Activated CD4-positive, alpha-beta T cell treated with anti-CD3 and anti-CD28 coated beads for 36 hours (primary cell): ENCODE results near the gene FHIT. TPM values are rescaled to one million over a fixed set of nuclear protein-coding genes. Genes with fewer than 3 reads are reported as not detected.

Experiments used
- ATAC-seq: fragments of 200-7000 bp; cut with Tn5 transposase; one replicate; pipeline ENCODE4 v1.10.0; 2021; ENCODE audit warnings: mild to moderate bottlenecking, moderate library complexity
- CTCF ChIA-PET: fragments of 350-600 bp; sonication (Branson Sonifier 250); formaldehyde crosslinking; loops from one replicate; lab custom pipeline; 2021; ENCODE audit warnings: antibody characterized with exemption; lab: Charles Lee
- POLR2A ChIA-PET: fragments of 350-600 bp; sonication (Branson Sonifier 250); formaldehyde crosslinking; loops from one replicate; lab custom pipeline; 2021; ENCODE audit warnings: antibody characterized with exemption, inconsistent platforms; lab: Charles Lee
- DNase-seq: peaks from one replicate; pipeline ENCODE4 v3.0.0-alpha.2; 2020
- H3K27ac Mint-ChIP-seq: one replicate; pipeline ENCODE4 v1.8.0; 2021; ENCODE audit warnings: mixed read lengths
- H3K27me3 Mint-ChIP-seq: one replicate; pipeline ENCODE4 v1.8.0; 2021; ENCODE audit warnings: mixed read lengths
- H3K36me3 Mint-ChIP-seq: one replicate; pipeline ENCODE4 v1.8.0; 2021; ENCODE audit warnings: low read depth, mixed read lengths
- H3K4me1 Mint-ChIP-seq: one replicate; pipeline ENCODE4 v1.8.0; 2021; ENCODE audit warnings: mixed read lengths
- H3K4me3 Mint-ChIP-seq: one replicate; pipeline ENCODE4 v1.8.0; 2021; ENCODE audit warnings: mild to moderate bottlenecking, moderate library complexity, mixed read lengths
- H3K9me3 Mint-ChIP-seq: one replicate; pipeline ENCODE4 v1.8.0; 2021; ENCODE audit warnings: low read depth, mixed read lengths
- intact Hi-C, 2 experiments: fragments of 100-400 bp; cut with DNase I in 1 of 2; cut with micrococcal nuclease in 1 of 2; formaldehyde crosslinking; loops; one replicate each; pipeline versions ENCODE4 v1.14.2 to v1.15.1; 2022 to 2024; cut with DNase I, micrococcal nuclease
- total RNA-seq, 2 experiments: library from RNA; stranded (reverse); gene quantifications; one replicate each; pipeline ENCODE4 v1.2.3, GENCODE V29; 2021

FHIT gene
- total RNA-seq, 2 experiments from 2014 or later = 10.2 to 13.1 TPM

DNA sequence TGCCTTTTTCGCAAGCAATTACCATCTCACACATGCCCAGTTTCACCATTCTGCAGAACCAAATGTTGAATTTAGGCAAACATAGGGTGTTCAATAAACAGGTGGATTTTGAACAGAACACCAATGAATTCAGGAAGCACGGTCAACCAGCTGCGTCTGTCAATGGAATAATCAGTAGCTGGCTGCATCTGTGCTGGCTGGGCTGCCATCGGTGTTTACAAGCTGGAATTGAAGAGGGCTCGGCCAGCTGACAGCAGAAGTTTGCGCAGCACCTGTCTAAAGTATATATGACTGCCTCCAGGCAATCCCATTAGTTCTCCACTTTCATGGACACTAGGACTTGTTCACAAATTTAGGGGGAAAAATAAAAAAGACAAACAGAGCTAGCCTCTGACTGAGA is 1205.0 kb downstream of the FHIT start:
- peaks cover 45% of the 10 kb centered on the region for H3K36me3 Mint-ChIP-seq
- no peaks in the 10 kb centered on the region for H3K27me3 Mint-ChIP-seq
- POLR2A ChIA-PET = interaction anchor here (0.6 kb wide), 2 partner anchors 33 to 379 kb away, joined by 3 read pairs; no protein-coding TSS in a partner anchor
- peaks cover 68% of the 10 kb centered on the region for H3K4me1 Mint-ChIP-seq
- H3K4me3 Mint-ChIP-seq = no peak overlapping the region
- ATAC-seq (no peak), DNase-seq (no peak)
- H3K9me3 Mint-ChIP-seq = peaks cover 18% of the 10 kb centered on the region
- CTCF ChIA-PET = interaction anchor here (1.0 to 1.3 kb wide), 3 partner anchors 10 to 36 kb away, joined by 3 to 5 read pairs (median 4); no protein-coding TSS in a partner anchor
- H3K27ac Mint-ChIP-seq = peak overlapping the region; percentile 55
- intact Hi-C loops = no loop called here

- Mint-ChIP-seq H3K4me3 (no peak overlapping the region), H3K9me3 (peaks cover 18% of the 10 kb centered on the region), H3K36me3 (peaks cover 43% of the 10 kb centered on the region), H3K4me1 (peaks cover 66% of the 10 kb centered on the region), H3K27ac (peak overlapping the region; percentile 64), H3K27me3 (no peaks in the 10 kb centered on the region)
- no peak for DNase-seq
- no peak for ATAC-seq
- POLR2A ChIA-PET = no interaction called here
- intact Hi-C loops = no loop called here
- CTCF ChIA-PET = interaction anchor here (1.2 to 1.3 kb wide), 2 partner anchors 10 to 11 kb away, joined by 3 to 5 read pairs; no protein-coding TSS in a partner anchor
Measured at GRCh38 chr3:60045686-60046085, 1205.6 kb downstream of the FHIT start.

DNA sequence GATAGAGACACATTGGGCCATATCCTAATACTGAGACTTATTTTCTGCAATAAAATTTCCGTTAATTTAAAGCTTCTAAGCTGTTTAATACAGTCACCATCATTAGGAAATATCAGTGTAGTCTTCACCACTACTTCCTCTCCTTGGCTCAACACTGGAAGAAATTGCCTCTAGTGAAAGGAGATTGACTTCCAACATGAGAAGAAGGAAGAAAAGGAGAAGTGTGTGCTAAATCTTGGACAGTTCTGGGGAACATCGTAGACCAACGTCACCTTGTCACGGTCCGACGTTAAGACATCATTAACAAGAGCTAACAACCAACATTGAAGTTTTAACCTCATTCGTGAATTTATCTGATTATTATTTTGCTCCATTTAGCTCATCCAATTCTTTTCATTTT is 1214.4 kb downstream of the FHIT start:
- DNase-seq (no peak), ATAC-seq (no peak)
- H3K27ac Mint-ChIP-seq = no peak overlapping the region
- intact Hi-C loops = no loop called here
- H3K36me3 Mint-ChIP-seq = peaks cover 19% of the 10 kb centered on the region
- CTCF ChIA-PET = interaction anchor here (0.9 to 1.8 kb wide), 4 partner anchors 9 to 57 kb away, joined by 3 to 6 read pairs (median 4); no protein-coding TSS in a partner anchor
- no peaks in the 10 kb centered on the region for H3K27me3 Mint-ChIP-seq
- POLR2A ChIA-PET = no interaction called here
- no peak overlapping the region for H3K4me3 Mint-ChIP-seq
- peaks cover 36% of the 10 kb centered on the region for H3K4me1 Mint-ChIP-seq
- H3K9me3 Mint-ChIP-seq = peaks cover 2% of the 10 kb centered on the region

DNA sequence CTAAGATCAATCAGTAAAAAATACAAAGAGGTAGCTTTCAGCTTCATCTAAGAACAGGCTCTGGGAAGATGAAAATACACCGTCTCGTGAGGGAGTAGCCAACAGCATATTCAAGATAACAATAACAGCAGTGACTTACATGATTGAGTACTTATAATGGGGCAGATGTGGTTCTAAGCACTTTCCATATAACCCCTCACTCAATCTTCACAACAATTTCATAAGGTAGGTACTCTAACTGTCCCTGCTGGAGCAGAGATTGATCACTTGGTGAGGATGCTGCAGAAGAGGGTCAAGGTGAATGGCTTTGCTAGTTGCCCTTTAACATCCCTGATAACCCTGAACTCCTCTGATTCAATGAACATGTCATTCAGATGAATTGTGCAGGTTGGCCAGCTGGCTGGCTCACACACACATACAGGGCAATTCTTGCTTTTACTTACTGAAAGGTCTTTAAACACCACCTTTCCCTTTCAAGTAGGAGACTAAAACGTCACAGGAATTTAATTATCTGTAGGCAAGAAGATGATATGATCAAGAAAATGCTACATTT is 1217.3 kb downstream of the FHIT start:
- no peak overlapping the region for H3K27ac Mint-ChIP-seq
- DNase-seq (no peak), ATAC-seq (peak; percentile 33)
- POLR2A ChIA-PET = no interaction called here
- peaks cover 20% of the 10 kb centered on the region for H3K36me3 Mint-ChIP-seq
- CTCF ChIA-PET = interaction anchor here (0.6 to 1.6 kb wide), 2 partner anchors 10 to 362 kb away, joined by 3 to 4 read pairs; no protein-coding TSS in a partner anchor
- H3K27me3 Mint-ChIP-seq = no peaks in the 10 kb centered on the region
- peaks cover 3% of the 10 kb centered on the region for H3K9me3 Mint-ChIP-seq
- peaks cover 41% of the 10 kb centered on the region for H3K4me1 Mint-ChIP-seq
- no peak overlapping the region for H3K4me3 Mint-ChIP-seq
- intact Hi-C loops = no loop called here

- ChIA-PET CTCF (interaction anchor here (1.0 kb wide), 1 partner anchor 13 kb away, joined by 3 read pairs; no protein-coding TSS in a partner anchor), POLR2A (no interaction called here)
- Mint-ChIP-seq H3K27me3 (no peaks in the 10 kb centered on the region), H3K36me3 (peaks cover 15% of the 10 kb centered on the region), H3K27ac (no peak overlapping the region), H3K9me3 (peaks cover 1% of the 10 kb centered on the region), H3K4me3 (no peak overlapping the region), H3K4me1 (peaks cover 62% of the 10 kb centered on the region)
- intact Hi-C loops = no loop called here
- no peak for DNase-seq
- ATAC-seq = no peak
Measured at GRCh38 chr3:60030982-60031381, 1220.3 kb downstream of the FHIT start.

DNA sequence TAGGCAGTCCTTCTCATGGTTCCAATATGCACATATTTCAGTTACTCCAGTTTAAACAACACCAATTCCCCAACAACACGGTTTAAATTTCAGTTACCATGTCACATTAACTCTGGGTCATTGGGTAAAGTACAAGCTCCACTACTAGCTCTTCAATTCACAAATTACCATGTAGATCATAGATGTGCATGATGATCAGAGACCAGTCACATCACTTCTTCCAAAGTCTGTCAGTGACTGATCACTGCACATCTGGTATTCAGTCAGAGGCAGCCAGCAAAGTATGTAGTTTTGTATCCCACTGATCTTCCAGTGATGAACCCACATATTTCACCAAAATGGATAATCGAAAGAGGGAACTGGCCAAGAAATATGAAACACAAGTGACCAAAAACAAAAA is 1223.0 kb downstream of the FHIT start:
- DNase-seq (no peak), ATAC-seq (peak; percentile 67)
- ChIA-PET POLR2A (interaction anchor here (1.5 kb wide), 1 partner anchor 10 kb away, joined by 5 read pairs; no protein-coding TSS in a partner anchor), CTCF (interaction anchor here (0.8 to 1.0 kb wide), 3 partner anchors 8 to 96 kb away, joined by 3 to 6 read pairs (median 4); no protein-coding TSS in a partner anchor)
- Mint-ChIP-seq H3K4me1 (peaks cover 74% of the 10 kb centered on the region), H3K9me3 (peaks cover 1% of the 10 kb centered on the region), H3K4me3 (no peak overlapping the region), H3K27ac (peak overlapping the region; percentile 62), H3K36me3 (peaks cover 14% of the 10 kb centered on the region), H3K27me3 (no peaks in the 10 kb centered on the region)
- intact Hi-C loops = loop anchor here in 1 of 2 experiments (1.0 kb wide), 1 partner anchor 20 kb away; no protein-coding TSS in a partner anchor

DNA sequence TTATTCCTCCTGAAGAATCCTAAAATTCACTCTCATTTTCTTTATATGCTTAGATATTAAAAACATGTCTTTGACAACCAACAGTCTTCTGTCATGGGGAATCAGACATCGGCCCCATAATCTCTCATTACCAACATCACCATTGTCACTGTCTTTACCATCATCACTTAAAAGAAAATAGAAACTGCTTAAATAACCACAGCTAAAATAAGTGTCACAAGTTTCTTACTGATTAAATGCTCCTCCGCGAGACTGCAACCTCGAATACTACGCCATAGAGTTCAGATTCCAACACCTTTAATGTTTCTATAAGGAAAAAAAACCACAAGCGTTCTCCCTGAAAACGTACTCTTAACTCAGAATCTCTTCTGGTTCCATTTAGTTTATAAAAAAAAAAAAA is 1223.9 kb downstream of the FHIT start:
- peaks cover 1% of the 10 kb centered on the region for H3K9me3 Mint-ChIP-seq
- peaks cover 78% of the 10 kb centered on the region for H3K4me1 Mint-ChIP-seq

DNA sequence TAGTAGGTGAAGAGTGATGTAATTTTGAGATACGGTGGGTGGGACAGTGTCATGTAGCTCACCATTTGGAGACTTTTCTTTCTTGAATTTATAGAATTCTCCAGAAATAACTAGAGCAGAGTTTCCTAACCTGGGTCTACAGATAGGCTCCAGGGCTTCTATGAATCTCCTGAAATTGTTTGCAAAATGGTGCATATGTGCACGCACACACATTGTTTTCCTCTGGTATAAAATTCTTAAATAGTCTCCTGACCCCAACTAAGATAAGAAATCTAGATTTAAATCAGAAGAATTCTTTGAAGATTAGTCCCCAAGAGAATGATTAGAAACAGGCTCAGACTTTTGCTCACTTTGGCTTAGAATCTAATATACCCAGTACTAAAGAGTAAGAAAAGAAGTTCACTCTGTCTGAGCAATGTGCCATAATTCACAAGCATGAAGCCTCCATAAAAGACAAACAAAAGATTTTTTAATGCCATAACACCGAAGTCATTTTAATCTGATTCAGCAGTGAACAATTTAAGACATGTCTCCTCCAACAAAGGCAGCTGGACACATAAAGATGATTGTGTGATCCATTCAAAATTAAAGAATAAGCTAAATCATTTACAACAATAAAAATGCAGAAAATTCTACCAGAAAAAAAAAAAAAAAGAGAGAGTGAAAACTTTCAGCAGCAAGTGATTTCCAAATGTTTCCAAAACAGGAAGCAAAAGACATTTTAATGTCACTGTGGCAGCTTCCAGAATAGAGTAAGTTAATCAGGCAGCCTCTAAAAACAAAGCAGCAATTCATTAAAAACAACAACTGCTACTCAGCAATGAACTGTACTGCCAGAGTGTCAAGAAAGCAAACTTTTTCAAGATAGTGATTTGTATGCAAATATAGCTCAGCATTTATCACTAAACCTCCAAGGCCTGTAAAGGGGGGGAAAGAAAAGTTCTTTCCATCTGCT is 1225.9 kb downstream of the FHIT start:
- CTCF ChIA-PET = interaction anchor here (0.6 to 1.7 kb wide), 4 partner anchors 12 to 259 kb away, joined by 3 to 4 read pairs (median 4); no protein-coding TSS in a partner anchor
- H3K4me1 Mint-ChIP-seq = peaks cover 87% of the 10 kb centered on the region
- ATAC-seq (no peak), DNase-seq (no peak)
- H3K4me3 Mint-ChIP-seq = no peak overlapping the region
- no peaks in the 10 kb centered on the region for H3K27me3 Mint-ChIP-seq
- POLR2A ChIA-PET = no interaction called here
- intact Hi-C loops = loop anchor here in 1 of 2 experiments (2.0 kb wide), 1 partner anchor 23 kb away; no protein-coding TSS in a partner anchor
- peaks cover 15% of the 10 kb centered on the region for H3K36me3 Mint-ChIP-seq
- peak overlapping the region; percentile 70 for H3K27ac Mint-ChIP-seq
- no peaks in the 10 kb centered on the region for H3K9me3 Mint-ChIP-seq

More for the DNA sequence above, 1223.9 kb downstream of the FHIT start:
- Mint-ChIP-seq H3K4me3 (peak overlapping the region; percentile 57), H3K27ac (peak overlapping the region; percentile 85), H3K27me3 (no peaks in the 10 kb centered on the region), H3K36me3 (peaks cover 13% of the 10 kb centered on the region)
- no peak for DNase-seq
- POLR2A ChIA-PET = interaction anchor here (0.7 to 1.5 kb wide), 2 partner anchors 9 to 35 kb away, joined by 5 read pairs; no protein-coding TSS in a partner anchor
- peak; percentile 25 for ATAC-seq
- intact Hi-C loops = loop anchor here in 1 of 2 experiments (1.0 to 2.0 kb wide), 2 partner anchors 10 to 21 kb away; no protein-coding TSS in a partner anchor
- CTCF ChIA-PET = interaction anchor here (0.8 to 1.0 kb wide), 4 partner anchors 9 to 95 kb away, joined by 3 to 6 read pairs (median 4); no protein-coding TSS in a partner anchor

- no peak for DNase-seq
- POLR2A ChIA-PET = no interaction called here
- CTCF ChIA-PET = interaction anchor here (0.6 to 1.7 kb wide), 5 partner anchors 13 to 258 kb away, joined by 3 to 4 read pairs (median 4); no protein-coding TSS in a partner anchor
Measured at GRCh38 chr3:60024400-60024799, 1226.9 kb downstream of the FHIT start.

DNA sequence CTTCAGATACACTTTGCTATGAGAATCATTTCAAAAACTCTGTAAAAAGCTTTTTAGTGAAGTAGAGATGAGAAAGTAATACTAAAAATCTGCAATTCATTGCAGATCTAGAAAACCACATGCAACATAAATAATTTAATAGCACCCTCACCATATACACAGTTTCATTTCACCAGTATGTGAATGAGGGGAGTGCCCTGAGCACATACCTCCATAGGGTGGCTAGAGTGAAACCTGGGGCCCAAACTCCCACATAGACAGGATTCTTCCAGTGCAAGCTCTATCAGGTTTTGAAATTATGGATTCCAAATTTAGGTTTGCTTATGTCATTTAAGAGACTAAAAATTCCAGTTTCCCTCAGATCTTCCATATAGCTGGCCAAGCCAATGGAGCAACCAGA is 1228.1 kb downstream of the FHIT start:
- Mint-ChIP-seq H3K27me3 (no peaks in the 10 kb centered on the region), H3K4me3 (no peak overlapping the region), H3K27ac (peak overlapping the region; percentile 56), H3K36me3 (peaks cover 24% of the 10 kb centered on the region), H3K4me1 (peaks cover 79% of the 10 kb centered on the region), H3K9me3 (peaks cover 4% of the 10 kb centered on the region)
- ChIA-PET CTCF (interaction anchor here (1.2 to 1.4 kb wide), 3 partner anchors 33 to 83 kb away, joined by 3 to 4 read pairs (median 3); no protein-coding TSS in a partner anchor), POLR2A (no interaction called here)
- no peak for ATAC-seq
- intact Hi-C loops = no loop called here
- no peak for DNase-seq

More at GRCh38 chr3:60024400-60024799, 1226.9 kb downstream of the FHIT start:
- peak overlapping the region; percentile 69 for H3K27ac Mint-ChIP-seq
- ATAC-seq = peak; percentile 60
- H3K27me3 Mint-ChIP-seq = no peaks in the 10 kb centered on the region
- H3K36me3 Mint-ChIP-seq = peaks cover 18% of the 10 kb centered on the region
- intact Hi-C loops = no loop called here
- no peak overlapping the region for H3K4me3 Mint-ChIP-seq
- H3K4me1 Mint-ChIP-seq = peaks cover 83% of the 10 kb centered on the region
- no peaks in the 10 kb centered on the region for H3K9me3 Mint-ChIP-seq
